OCI-LY7 (cell line): ENCODE measurements around the gene HOXD8.

Source experiments
- EZH2phosphoT487 ChIP-seq: fragments of 200-600 bp; sonication (generic); IDR thresholded peaks from 2 replicates; pipeline ENCODE4 v1.6.1; 2018; ENCODE audit warnings: low read depth, borderline replicate concordance, mild to moderate bottlenecking, mixed run types, antibody characterized with exemption, low read length, moderate library complexity, mixed read lengths
- TF ChIP-seq, protein P1 (sequence below): fragments of 200-600 bp; sonication (generic); conservative IDR thresholded peaks from 2 replicates; pipeline ENCODE4 v1.5.1; 2014; ENCODE audit warnings: mild to moderate bottlenecking, antibody characterized with exemption, low read length, moderate library complexity, mixed read lengths

DNA sequence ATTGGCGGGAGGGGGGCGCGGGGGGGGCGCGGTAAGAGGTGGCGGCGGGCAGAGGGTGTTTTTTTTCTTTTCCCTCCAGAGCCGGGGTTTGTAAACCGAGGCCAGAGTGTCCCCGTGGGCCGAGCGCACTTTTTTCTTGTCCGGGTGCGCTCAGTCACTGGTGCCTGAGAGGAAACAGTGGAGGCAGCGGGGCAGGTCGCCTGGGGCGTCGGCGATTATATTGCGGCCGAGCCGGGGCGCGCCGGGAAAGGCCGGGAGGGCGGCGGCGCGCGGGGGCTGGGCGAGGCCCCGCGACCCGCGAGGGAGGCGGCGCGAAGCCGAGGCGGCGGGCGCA lies 275 bp downstream of the HOXD8 start:
- TF ChIP-seq, protein P1, sequence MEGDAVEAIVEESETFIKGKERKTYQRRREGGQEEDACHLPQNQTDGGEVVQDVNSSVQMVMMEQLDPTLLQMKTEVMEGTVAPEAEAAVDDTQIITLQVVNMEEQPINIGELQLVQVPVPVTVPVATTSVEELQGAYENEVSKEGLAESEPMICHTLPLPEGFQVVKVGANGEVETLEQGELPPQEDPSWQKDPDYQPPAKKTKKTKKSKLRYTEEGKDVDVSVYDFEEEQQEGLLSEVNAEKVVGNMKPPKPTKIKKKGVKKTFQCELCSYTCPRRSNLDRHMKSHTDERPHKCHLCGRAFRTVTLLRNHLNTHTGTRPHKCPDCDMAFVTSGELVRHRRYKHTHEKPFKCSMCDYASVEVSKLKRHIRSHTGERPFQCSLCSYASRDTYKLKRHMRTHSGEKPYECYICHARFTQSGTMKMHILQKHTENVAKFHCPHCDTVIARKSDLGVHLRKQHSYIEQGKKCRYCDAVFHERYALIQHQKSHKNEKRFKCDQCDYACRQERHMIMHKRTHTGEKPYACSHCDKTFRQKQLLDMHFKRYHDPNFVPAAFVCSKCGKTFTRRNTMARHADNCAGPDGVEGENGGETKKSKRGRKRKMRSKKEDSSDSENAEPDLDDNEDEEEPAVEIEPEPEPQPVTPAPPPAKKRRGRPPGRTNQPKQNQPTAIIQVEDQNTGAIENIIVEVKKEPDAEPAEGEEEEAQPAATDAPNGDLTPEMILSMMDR = no peak
- no peak for TF ChIP-seq EZH2phosphoT487
